ENCODE data around the gene GPC5.

- TF ChIP-seq POLR2A (IDR thresholded peaks at IDR 0.05; ENCODE audit: low read depth, low read length) (no peak), CTCF (IDR thresholded peaks at IDR 0.05; ENCODE audit: extremely low read depth in 1 of 2, insufficient read depth in 1 of 2, low read depth in 1 of 2, low read length in 2 of 2) (no peak), JUN (IDR thresholded peaks at IDR 0.05; ENCODE audit: borderline replicate concordance, insufficient read depth, insufficient read length, low read depth) (no peak), FOS (IDR thresholded peaks at IDR 0.05; ENCODE audit: borderline replicate concordance, insufficient read depth, low read length) (no peak), MYC (IDR thresholded peaks at IDR 0.05; ENCODE audit: low read depth, low read length) (no peak), EZH2 (IDR thresholded peaks at IDR 0.05; ENCODE audit: borderline replicate concordance, low read depth, low read length, severe bottlenecking) (no peak), POLR2AphosphoS5 (IDR thresholded peaks at IDR 0.05; ENCODE audit: insufficient read depth, low read depth, low read length) (peak; percentile 24), MAX (IDR thresholded peaks at IDR 0.05; ENCODE audit: insufficient read depth, insufficient read length) (no peak), GATA2 (IDR thresholded peaks at IDR 0.05; ENCODE audit: insufficient read depth, insufficient read length, low read depth, low read length) (no peak)
These were observed 40.0 kb upstream of the GPC5 start for GRCh38 chr13:91358387-91358782.

All from endothelial cell of umbilical vein (primary cell).